Spinal cord (tissue), 10 donors: ENCODE data around the gene DUS1L. TPM values are rescaled to one million over a fixed set of nuclear protein-coding genes. Genes with fewer than 3 reads are reported as not detected.

Source experiments
- DNase-seq, 6 donors: peaks; one replicate each; pipeline versions ENCODE4 v3.0.0 to v3.0.0-alpha.2; 2013 to 2015; ENCODE audit warnings: low spot score in 6 of 6, low read depth in 4 of 6
- H3K27ac ChIP-seq: one replicate; pipeline ENCODE4 v1.5.1; 2013; ENCODE audit warnings: low read depth, low read length, control low read depth
- H3K27me3 ChIP-seq: one replicate; pipeline ENCODE4 v1.6.1; 2013; ENCODE audit warnings: low read length; ENCODE audit not compliant: control insufficient read depth, insufficient read depth
- H3K36me3 ChIP-seq: one replicate; pipeline ENCODE4 v1.6.1; 2013; ENCODE audit warnings: low read length; ENCODE audit not compliant: control insufficient read depth, insufficient read depth
- H3K4me1 ChIP-seq: one replicate; pipeline ENCODE4 v1.6.1; 2013; ENCODE audit warnings: low read length; ENCODE audit not compliant: control insufficient read depth, insufficient read depth
- H3K4me3 ChIP-seq: one replicate; pipeline ENCODE4 v1.5.1; 2013; ENCODE audit warnings: low read depth, low read length, control low read depth
- H3K9me3 ChIP-seq: one replicate; pipeline ENCODE4 v1.6.1; 2013; ENCODE audit warnings: low read length; ENCODE audit not compliant: control insufficient read depth, insufficient read depth
- WGBS: methylation state at CpG from one replicate; pipeline ENCODE4 v1.1.5; 2013; ENCODE audit warnings: missing lambda C conversion rate; ENCODE audit not compliant: insufficient coverage; 5-methylcytosine and 5-hydroxymethylcytosine counted together
- polyA plus RNA-seq, 2 donors: library from polyadenylated mRNA; unstranded; fragments of 120-200 nt; gene quantifications; one replicate each; pipeline ENCODE4 v1.2.1, GENCODE V29; 2013; ENCODE audit not compliant: insufficient read length in 2 of 2
- total RNA-seq, 2 donors: library from RNA; depleted of rRNA in 1 of 2; stranded (reverse); fragments of 120-200 nt in 1 of 2; fragments of >200 nt in 1 of 2; gene quantifications; one replicate each; pipeline versions ENCODE4 v1.2.3 to v1.2.4, GENCODE V29; 2013 to 2014
- donor health status: healthy.

Gene DUS1L
- total and polyA plus RNA-seq, 4 donors, result 18.9 to 85.1 (median 57.7) TPM

- H3K4me3 ChIP-seq, result no peak overlapping the region
- no peak for DNase-seq
- no peaks in the 10 kb centered on the region for H3K9me3 ChIP-seq
- H3K27me3 ChIP-seq, result no peaks in the 10 kb centered on the region
- peaks cover 71% of the 10 kb centered on the region for H3K36me3 ChIP-seq
- WGBS, result 74% methylated on average over 14 of the region's 14 CpGs
- H3K4me1 ChIP-seq, result peaks cover 55% of the 10 kb centered on the region
- H3K27ac ChIP-seq, result no peak overlapping the region
Measured at GRCh38 chr17:82020572-82021106, 45.0 kb downstream of the DUS1L start.

- WGBS, result 60% methylated on average over 30 of the region's 34 CpGs
- DNase-seq, result no peak
Measured at GRCh38 chr17:82019690-82020571, 45.7 kb downstream of the DUS1L start.

GRCh38 chr17:82018989-82019689, 46.5 kb downstream of the DUS1L start:
- Histone ChIP-seq H3K27ac (no peak overlapping the region), H3K4me3 (no peak overlapping the region), H3K27me3 (no peaks in the 10 kb centered on the region), H3K9me3 (no peaks in the 10 kb centered on the region), H3K36me3 (peaks cover 72% of the 10 kb centered on the region), H3K4me1 (peaks cover 59% of the 10 kb centered on the region)
- 94% methylated on average over 29 of the region's 33 CpGs for WGBS
- DNase-seq, result no peak

More at GRCh38 chr17:82019690-82020571, 45.7 kb downstream of the DUS1L start:
- H3K27ac ChIP-seq, result no peak overlapping the region
- H3K9me3 ChIP-seq, result no peaks in the 10 kb centered on the region
- no peak overlapping the region for H3K4me3 ChIP-seq
- H3K36me3 ChIP-seq, result peaks cover 71% of the 10 kb centered on the region
- no peaks in the 10 kb centered on the region for H3K27me3 ChIP-seq
- peaks cover 59% of the 10 kb centered on the region for H3K4me1 ChIP-seq

GRCh38 chr17:82018152-82018988, 47.2 kb downstream of the DUS1L start:
- Histone ChIP-seq H3K27me3 (no peaks in the 10 kb centered on the region), H3K4me1 (peaks cover 59% of the 10 kb centered on the region), H3K4me3 (no peak overlapping the region), H3K9me3 (no peaks in the 10 kb centered on the region), H3K36me3 (peaks cover 80% of the 10 kb centered on the region), H3K27ac (no peak overlapping the region)
- WGBS, result 68% methylated on average over 19 of the region's 19 CpGs
- DNase-seq, result no peak

GRCh38 chr17:82017612-82018151, 47.9 kb downstream of the DUS1L start:
- H3K27ac ChIP-seq, result no peak overlapping the region
- H3K4me3 ChIP-seq, result no peak overlapping the region
- peaks cover 66% of the 10 kb centered on the region for H3K4me1 ChIP-seq
- no peaks in the 10 kb centered on the region for H3K9me3 ChIP-seq
- H3K27me3 ChIP-seq, result no peaks in the 10 kb centered on the region
- WGBS, result 80% methylated on average over 11 of the region's 13 CpGs
- H3K36me3 ChIP-seq, result peaks cover 86% of the 10 kb centered on the region
- DNase-seq, result no peak

- peaks cover 94% of the 10 kb centered on the region for H3K36me3 ChIP-seq
- 85% methylated on average over 23 of the region's 24 CpGs for WGBS
- no peak for DNase-seq
- no peak overlapping the region for H3K4me3 ChIP-seq
- no peaks in the 10 kb centered on the region for H3K9me3 ChIP-seq
- H3K27ac ChIP-seq, result no peak overlapping the region
- H3K4me1 ChIP-seq, result peaks cover 69% of the 10 kb centered on the region
- no peaks in the 10 kb centered on the region for H3K27me3 ChIP-seq
Measured at GRCh38 chr17:82016875-82017459, 48.6 kb downstream of the DUS1L start.

GRCh38 chr17:82016061-82016874, 49.3 kb downstream of the DUS1L start:
- Histone ChIP-seq H3K36me3 (peaks cover 99% of the 10 kb centered on the region), H3K4me1 (peaks cover 68% of the 10 kb centered on the region), H3K27me3 (no peaks in the 10 kb centered on the region), H3K9me3 (no peaks in the 10 kb centered on the region), H3K4me3 (no peak overlapping the region), H3K27ac (no peak overlapping the region)
- 66% methylated on average over 19 of the region's 28 CpGs for WGBS
- no peak for DNase-seq

- H3K36me3 ChIP-seq, result peaks cover 99% of the 10 kb centered on the region
- H3K27ac ChIP-seq, result no peak overlapping the region
- DNase-seq, result no peak
- H3K4me1 ChIP-seq, result peaks cover 59% of the 10 kb centered on the region
- no peaks in the 10 kb centered on the region for H3K9me3 ChIP-seq
- no peaks in the 10 kb centered on the region for H3K27me3 ChIP-seq
- no peak overlapping the region for H3K4me3 ChIP-seq
- WGBS, result 47% methylated on average over 22 of the region's 24 CpGs
Measured at GRCh38 chr17:82015311-82015971, 50.2 kb downstream of the DUS1L start.
